SK-N-SH treated with all-trans-retinoic acid at 6 μM for 48 hours (cell line): ENCODE data around the gene POC1A.

ENCODE experiments used
- ATAC-seq: fragments of 200-7000 bp; cut with Tn5 transposase; 3 replicates; pipeline ENCODE4 v1.9.1; 2020; ENCODE audit warnings: mild to moderate bottlenecking, moderate library complexity
- BACH2 ChIP-seq: fragments of 250-450 bp; sonication (Bioruptor Pico); IDR thresholded peaks from 2 replicates; pipeline ENCODE4 v1.9.0; 2021; ENCODE audit warnings: mild to moderate bottlenecking, borderline replicate concordance
- CSDC2 ChIP-seq: fragments of 250-450 bp; sonication (Bioruptor Pico); IDR thresholded peaks from 2 replicates; pipeline ENCODE4 v1.5.0; 2020; ENCODE audit warnings: mild to moderate bottlenecking, moderate library complexity
- ESRRG ChIP-seq: fragments of 250-450 bp; sonication (Bioruptor Pico); IDR thresholded peaks from 2 replicates; pipeline ENCODE4 v1.6.1; 2021; ENCODE audit warnings: mild to moderate bottlenecking
- GLIS3 ChIP-seq: fragments of 250-450 bp; sonication (Bioruptor Pico); IDR thresholded peaks from 2 replicates; pipeline ENCODE4 v1.5.0; 2020; ENCODE audit warnings: mild to moderate bottlenecking, moderate library complexity
- ISL1 ChIP-seq: fragments of 250-450 bp; sonication (Bioruptor Pico); IDR thresholded peaks from 2 replicates; pipeline ENCODE4 v2.1.2; 2022; ENCODE audit warnings: mild to moderate bottlenecking, moderate library complexity
- OSR1 ChIP-seq: fragments of 250-450 bp; sonication (Bioruptor Pico); IDR thresholded peaks from 2 replicates; pipeline ENCODE4 v1.8.0; 2022; ENCODE audit warnings: moderate library complexity, mild to moderate bottlenecking, inconsistent platforms
- PPARA ChIP-seq: fragments of 250-450 bp; sonication (Bioruptor Pico); IDR thresholded peaks from 2 replicates; pipeline ENCODE4 v1.5.0; 2020; ENCODE audit warnings: mild to moderate bottlenecking, borderline replicate concordance
- RARB ChIP-seq: fragments of 250-450 bp; sonication (Bioruptor Pico); IDR thresholded peaks from 2 replicates; pipeline ENCODE4 v1.8.0; 2021; ENCODE audit warnings: mild to moderate bottlenecking, moderate library complexity
- SNAI2 ChIP-seq: fragments of 250-450 bp; sonication (Bioruptor Pico); IDR thresholded peaks from 2 replicates; pipeline ENCODE4 v1.5.0; 2020; ENCODE audit warnings: mild to moderate bottlenecking, moderate library complexity
- TCF4 ChIP-seq: fragments of 250-450 bp; sonication (Bioruptor Pico); IDR thresholded peaks from 2 replicates; pipeline ENCODE4 v1.8.0; 2021; ENCODE audit warnings: mild to moderate bottlenecking, moderate library complexity, borderline replicate concordance
- TOX ChIP-seq: fragments of 250-450 bp; sonication (Bioruptor Pico); IDR thresholded peaks from 2 replicates; pipeline ENCODE4 v1.8.0; 2021; ENCODE audit warnings: mild to moderate bottlenecking, moderate library complexity, borderline replicate concordance
- ZC3H10 ChIP-seq: fragments of 250-450 bp; sonication (Bioruptor Pico); IDR thresholded peaks from 2 replicates; pipeline ENCODE4 v1.5.1; 2021; ENCODE audit warnings: mild to moderate bottlenecking, moderate library complexity
- ZFP3 ChIP-seq: fragments of 250-450 bp; sonication (Bioruptor Pico); IDR thresholded peaks from 2 replicates; pipeline ENCODE4 v1.5.0; 2020; ENCODE audit warnings: mild to moderate bottlenecking, moderate library complexity
- ZFP30 ChIP-seq: fragments of 450-650 bp; formaldehyde crosslinking; IDR thresholded peaks from 2 replicates; pipeline ENCODE4 v1.5.0; 2022; ENCODE audit warnings: mild to moderate bottlenecking, moderate library complexity
- ZNF565 ChIP-seq: fragments of 450-650 bp; formaldehyde crosslinking; conservative IDR thresholded peaks from 2 replicates; pipeline ENCODE4 v1.5.0; 2020; ENCODE audit warnings: low read depth, mild to moderate bottlenecking, moderate library complexity
- ZNF70 ChIP-seq: fragments of 450-650 bp; formaldehyde crosslinking; IDR thresholded peaks from 2 replicates; pipeline ENCODE4 v1.5.0; 2020; ENCODE audit warnings: mild to moderate bottlenecking, moderate library complexity
- ZNF8 ChIP-seq: fragments of 450-650 bp; formaldehyde crosslinking; IDR thresholded peaks from 2 replicates; pipeline ENCODE4 v1.5.0; 2020; ENCODE audit warnings: mild to moderate bottlenecking, moderate library complexity
- TF ChIP-seq, protein P1 (sequence below): fragments of 250-450 bp; sonication (Bioruptor Pico); IDR thresholded peaks from 2 replicates; pipeline ENCODE4 v1.8.0; 2021; ENCODE audit warnings: low read depth, mild to moderate bottlenecking, moderate library complexity, borderline replicate concordance
- TF ChIP-seq, protein P2 (sequence below): fragments of 250-450 bp; sonication (Bioruptor Pico); IDR thresholded peaks from 2 replicates; pipeline ENCODE4 v1.5.1; 2020; ENCODE audit warnings: low read depth, mild to moderate bottlenecking, moderate library complexity
- TF ChIP-seq, protein P3 (sequence below): fragments of 250-450 bp; sonication (Bioruptor Pico); IDR thresholded peaks from 2 replicates; pipeline ENCODE4 v1.8.0; 2020; ENCODE audit warnings: mild to moderate bottlenecking, moderate library complexity, borderline replicate concordance
- TF ChIP-seq, protein P4 (sequence below): fragments of 250-450 bp; sonication (Bioruptor Pico); IDR thresholded peaks from 2 replicates; pipeline ENCODE4 v1.5.1; 2021; ENCODE audit warnings: mild to moderate bottlenecking, moderate library complexity
- TF ChIP-seq, protein P5 (sequence below): fragments of 250-450 bp; sonication (Bioruptor Pico); IDR thresholded peaks from 2 replicates; pipeline ENCODE4 v1.5.0; 2020; ENCODE audit warnings: mild to moderate bottlenecking, moderate library complexity

POC1A gene

DNA sequence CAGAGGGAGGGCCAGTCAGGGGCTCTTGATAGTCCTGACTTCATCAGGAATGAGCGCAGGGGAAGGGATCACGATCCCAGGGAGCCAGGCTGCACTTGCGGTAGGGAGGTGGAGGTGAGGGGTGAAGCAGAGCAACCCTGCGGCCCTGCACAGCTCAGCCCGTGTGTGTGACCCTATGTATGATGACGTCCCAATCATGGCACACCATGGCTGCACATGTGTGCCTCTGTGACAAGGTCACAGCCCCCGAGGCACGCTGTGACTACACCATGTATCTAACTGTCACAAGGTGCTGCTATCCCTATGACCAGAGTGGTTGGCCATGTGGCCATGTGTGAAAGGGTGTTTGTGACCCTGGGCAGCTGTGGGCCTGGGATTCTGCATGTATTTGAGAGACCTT is 30.5 kb upstream of the POC1A start:
- TF ChIP-seq ZC3H10 (CRISPR knock-in tag) (no peak), GLIS3 (CRISPR knock-in tag) (no peak), ISL1 (no peak), ZNF70 (CRISPR knock-in tag) (no peak), ZNF8 (CRISPR knock-in tag) (no peak)
- no peak for ATAC-seq

DNA sequence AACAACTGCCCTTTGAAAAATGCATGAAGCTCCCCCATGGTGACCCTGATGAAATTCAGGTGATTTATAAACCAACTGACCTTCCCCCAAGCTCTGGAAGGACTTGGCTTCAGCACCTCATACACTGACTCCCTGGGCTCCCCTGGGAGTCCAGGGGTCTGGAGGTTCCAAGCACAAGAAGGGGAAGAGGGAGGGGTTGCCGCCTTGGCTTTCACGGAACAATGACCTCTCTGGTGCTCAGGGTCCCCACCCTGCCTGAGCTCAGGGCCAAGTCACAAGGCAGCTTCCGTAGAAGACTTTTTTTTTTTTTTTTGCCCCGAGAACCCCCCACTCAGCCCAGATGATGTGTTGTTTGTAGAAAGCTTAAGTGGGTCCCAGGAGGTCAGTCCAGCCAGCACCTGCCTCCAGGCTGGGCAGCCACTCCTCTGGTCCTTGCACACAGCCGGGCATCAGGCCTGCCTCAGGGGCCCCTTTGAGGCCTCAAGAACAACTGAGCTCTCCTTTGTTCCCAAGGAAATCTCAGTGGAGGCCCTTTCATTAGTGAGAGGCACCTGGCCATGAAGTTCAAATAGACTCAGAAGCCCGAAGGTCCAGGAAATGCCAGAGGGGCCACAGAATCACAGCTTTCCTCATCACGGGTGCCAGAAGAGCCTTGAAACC is 29.7 kb upstream of the POC1A start:
- ATAC-seq = no peak
- no peak for TF ChIP-seq OSR1 (CRISPR knock-in tag)
- no peak for TF ChIP-seq TCF4 (CRISPR knock-in tag)
- TF ChIP-seq ESRRG (CRISPR knock-in tag) = no peak
- TF ChIP-seq CSDC2 = no peak
- no peak for TF ChIP-seq PPARA (CRISPR knock-in tag)
- TF ChIP-seq BACH2 (CRISPR knock-in tag) = no peak
- TF ChIP-seq ZNF565 (CRISPR knock-in tag) = no peak
- TF ChIP-seq RARB = no peak
- TF ChIP-seq ZNF70 (CRISPR knock-in tag) = no peak
- no peak for TF ChIP-seq SNAI2 (CRISPR knock-in tag)
- TF ChIP-seq ZFP30 (CRISPR knock-in tag) = no peak
- TF ChIP-seq, protein P1, sequence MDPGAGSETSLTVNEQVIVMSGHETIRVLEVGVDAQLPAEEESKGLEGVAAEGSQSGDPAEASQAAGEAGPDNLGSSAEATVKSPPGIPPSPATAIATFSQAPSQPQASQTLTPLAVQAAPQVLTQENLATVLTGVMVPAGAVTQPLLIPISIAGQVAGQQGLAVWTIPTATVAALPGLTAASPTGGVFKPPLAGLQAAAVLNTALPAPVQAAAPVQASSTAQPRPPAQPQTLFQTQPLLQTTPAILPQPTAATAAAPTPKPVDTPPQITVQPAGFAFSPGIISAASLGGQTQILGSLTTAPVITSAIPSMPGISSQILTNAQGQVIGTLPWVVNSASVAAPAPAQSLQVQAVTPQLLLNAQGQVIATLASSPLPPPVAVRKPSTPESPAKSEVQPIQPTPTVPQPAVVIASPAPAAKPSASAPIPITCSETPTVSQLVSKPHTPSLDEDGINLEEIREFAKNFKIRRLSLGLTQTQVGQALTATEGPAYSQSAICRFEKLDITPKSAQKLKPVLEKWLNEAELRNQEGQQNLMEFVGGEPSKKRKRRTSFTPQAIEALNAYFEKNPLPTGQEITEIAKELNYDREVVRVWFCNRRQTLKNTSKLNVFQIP = no peak
- TF ChIP-seq, all 23 proteins: peak for 0

DNA sequence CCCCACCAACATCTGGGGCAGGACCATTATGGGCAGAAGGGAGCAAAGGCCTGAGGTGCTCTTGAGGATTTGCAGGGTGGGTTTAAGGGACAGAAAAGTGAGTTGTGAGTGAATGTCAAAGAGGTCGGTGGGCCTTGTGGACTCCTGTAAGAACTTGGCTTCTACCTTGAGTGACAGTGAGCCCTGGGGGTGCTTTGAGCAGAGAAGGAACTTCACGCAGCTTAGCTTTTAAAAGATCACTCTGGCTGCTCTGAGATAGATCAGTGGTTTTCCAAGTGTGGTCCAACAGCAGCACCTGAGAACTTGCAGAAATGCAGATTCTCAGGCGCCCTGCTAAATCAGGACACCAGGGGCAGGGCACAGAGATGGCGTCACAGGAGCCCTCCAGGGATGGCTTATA is 28.5 kb upstream of the POC1A start:
- TF ChIP-seq CSDC2 = no peak
- TF ChIP-seq ZC3H10 (CRISPR knock-in tag) = no peak
- TF ChIP-seq, protein P2, sequence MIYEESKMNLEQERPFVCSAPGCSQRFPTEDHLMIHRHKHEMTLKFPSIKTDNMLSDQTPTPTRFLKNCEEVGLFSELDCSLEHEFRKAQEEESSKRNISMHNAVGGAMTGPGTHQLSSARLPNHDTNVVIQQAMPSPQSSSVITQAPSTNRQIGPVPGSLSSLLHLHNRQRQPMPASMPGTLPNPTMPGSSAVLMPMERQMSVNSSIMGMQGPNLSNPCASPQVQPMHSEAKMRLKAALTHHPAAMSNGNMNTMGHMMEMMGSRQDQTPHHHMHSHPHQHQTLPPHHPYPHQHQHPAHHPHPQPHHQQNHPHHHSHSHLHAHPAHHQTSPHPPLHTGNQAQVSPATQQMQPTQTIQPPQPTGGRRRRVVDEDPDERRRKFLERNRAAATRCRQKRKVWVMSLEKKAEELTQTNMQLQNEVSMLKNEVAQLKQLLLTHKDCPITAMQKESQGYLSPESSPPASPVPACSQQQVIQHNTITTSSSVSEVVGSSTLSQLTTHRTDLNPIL (CRISPR knock-in tag) = no peak
- no peak for TF ChIP-seq BACH2 (CRISPR knock-in tag)
- TF ChIP-seq RARB = no peak
- TF ChIP-seq, protein P3, sequence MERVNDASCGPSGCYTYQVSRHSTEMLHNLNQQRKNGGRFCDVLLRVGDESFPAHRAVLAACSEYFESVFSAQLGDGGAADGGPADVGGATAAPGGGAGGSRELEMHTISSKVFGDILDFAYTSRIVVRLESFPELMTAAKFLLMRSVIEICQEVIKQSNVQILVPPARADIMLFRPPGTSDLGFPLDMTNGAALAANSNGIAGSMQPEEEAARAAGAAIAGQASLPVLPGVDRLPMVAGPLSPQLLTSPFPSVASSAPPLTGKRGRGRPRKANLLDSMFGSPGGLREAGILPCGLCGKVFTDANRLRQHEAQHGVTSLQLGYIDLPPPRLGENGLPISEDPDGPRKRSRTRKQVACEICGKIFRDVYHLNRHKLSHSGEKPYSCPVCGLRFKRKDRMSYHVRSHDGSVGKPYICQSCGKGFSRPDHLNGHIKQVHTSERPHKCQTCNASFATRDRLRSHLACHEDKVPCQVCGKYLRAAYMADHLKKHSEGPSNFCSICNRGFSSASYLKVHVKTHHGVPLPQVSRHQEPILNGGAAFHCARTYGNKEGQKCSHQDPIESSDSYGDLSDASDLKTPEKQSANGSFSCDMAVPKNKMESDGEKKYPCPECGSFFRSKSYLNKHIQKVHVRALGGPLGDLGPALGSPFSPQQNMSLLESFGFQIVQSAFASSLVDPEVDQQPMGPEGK (CRISPR knock-in tag) = no peak
- no peak for TF ChIP-seq PPARA (CRISPR knock-in tag)
- no peak for TF ChIP-seq ISL1
- TF ChIP-seq, protein P1 = no peak
- TF ChIP-seq, protein P4, sequence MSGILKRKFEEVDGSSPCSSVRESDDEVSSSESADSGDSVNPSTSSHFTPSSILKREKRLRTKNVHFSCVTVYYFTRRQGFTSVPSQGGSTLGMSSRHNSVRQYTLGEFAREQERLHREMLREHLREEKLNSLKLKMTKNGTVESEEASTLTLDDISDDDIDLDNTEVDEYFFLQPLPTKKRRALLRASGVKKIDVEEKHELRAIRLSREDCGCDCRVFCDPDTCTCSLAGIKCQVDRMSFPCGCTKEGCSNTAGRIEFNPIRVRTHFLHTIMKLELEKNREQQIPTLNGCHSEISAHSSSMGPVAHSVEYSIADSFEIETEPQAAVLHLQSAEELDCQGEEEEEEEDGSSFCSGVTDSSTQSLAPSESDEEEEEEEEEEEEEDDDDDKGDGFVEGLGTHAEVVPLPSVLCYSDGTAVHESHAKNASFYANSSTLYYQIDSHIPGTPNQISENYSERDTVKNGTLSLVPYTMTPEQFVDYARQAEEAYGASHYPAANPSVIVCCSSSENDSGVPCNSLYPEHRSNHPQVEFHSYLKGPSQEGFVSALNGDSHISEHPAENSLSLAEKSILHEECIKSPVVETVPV = no peak
- TF ChIP-seq GLIS3 (CRISPR knock-in tag) = no peak
- TF ChIP-seq TCF4 (CRISPR knock-in tag) = no peak
- TF ChIP-seq ZNF565 (CRISPR knock-in tag) = no peak
- TF ChIP-seq TOX = no peak
- TF ChIP-seq ZFP3 = no peak
- TF ChIP-seq ZNF8 (CRISPR knock-in tag) = no peak
- TF ChIP-seq, protein P5, sequence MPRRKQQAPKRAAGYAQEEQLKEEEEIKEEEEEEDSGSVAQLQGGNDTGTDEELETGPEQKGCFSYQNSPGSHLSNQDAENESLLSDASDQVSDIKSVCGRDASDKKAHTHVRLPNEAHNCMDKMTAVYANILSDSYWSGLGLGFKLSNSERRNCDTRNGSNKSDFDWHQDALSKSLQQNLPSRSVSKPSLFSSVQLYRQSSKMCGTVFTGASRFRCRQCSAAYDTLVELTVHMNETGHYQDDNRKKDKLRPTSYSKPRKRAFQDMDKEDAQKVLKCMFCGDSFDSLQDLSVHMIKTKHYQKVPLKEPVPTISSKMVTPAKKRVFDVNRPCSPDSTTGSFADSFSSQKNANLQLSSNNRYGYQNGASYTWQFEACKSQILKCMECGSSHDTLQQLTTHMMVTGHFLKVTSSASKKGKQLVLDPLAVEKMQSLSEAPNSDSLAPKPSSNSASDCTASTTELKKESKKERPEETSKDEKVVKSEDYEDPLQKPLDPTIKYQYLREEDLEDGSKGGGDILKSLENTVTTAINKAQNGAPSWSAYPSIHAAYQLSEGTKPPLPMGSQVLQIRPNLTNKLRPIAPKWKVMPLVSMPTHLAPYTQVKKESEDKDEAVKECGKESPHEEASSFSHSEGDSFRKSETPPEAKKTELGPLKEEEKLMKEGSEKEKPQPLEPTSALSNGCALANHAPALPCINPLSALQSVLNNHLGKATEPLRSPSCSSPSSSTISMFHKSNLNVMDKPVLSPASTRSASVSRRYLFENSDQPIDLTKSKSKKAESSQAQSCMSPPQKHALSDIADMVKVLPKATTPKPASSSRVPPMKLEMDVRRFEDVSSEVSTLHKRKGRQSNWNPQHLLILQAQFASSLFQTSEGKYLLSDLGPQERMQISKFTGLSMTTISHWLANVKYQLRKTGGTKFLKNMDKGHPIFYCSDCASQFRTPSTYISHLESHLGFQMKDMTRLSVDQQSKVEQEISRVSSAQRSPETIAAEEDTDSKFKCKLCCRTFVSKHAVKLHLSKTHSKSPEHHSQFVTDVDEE (CRISPR knock-in tag) = no peak
- no peak for ATAC-seq
